NB4 (cell line): ENCODE measurements around the gene SENP8.

Experiments
- MYC ChIP-seq: IDR thresholded peaks from 2 replicates; pipeline ENCODE4 v1.6.1; 2011; ENCODE audit warnings: low read depth, low read length
- POLR2A ChIP-seq: IDR thresholded peaks from 2 replicates; pipeline ENCODE4 v1.6.1; 2011; ENCODE audit warnings: mild to moderate bottlenecking; ENCODE audit not compliant: insufficient read length; ENCODE audit errors: extremely low read depth
- TF ChIP-seq, protein P1 (sequence below): IDR thresholded peaks from one replicate; pipeline ENCODE4 v1.5.1; 2012; ENCODE audit warnings: low read depth, low read length
- TF ChIP-seq, protein P2 (sequence below): IDR thresholded peaks from 2 replicates; pipeline ENCODE4 v1.6.1; 2011; ENCODE audit warnings: low read depth, low read length

DNA sequence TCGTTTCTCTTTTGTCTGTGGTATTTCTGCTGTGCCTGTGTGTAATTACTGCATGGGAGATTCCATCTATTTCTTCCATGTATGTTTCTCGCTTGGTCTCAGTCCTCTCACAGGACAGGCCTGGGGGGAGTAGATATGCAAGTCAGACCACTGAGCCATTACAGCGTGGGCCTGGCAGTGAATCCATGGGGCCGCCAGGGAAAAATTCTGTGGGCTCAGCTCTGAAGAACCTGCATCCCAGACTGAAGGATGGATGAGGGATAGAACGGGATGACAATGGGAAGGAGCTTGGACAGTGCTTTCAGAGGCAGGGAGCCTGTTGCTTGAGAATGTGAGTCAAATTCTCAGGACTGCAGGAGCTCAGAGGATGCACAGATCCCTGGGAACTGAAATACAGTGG, 54.6 kb downstream of the SENP8 start:
- TF ChIP-seq, protein P1, sequence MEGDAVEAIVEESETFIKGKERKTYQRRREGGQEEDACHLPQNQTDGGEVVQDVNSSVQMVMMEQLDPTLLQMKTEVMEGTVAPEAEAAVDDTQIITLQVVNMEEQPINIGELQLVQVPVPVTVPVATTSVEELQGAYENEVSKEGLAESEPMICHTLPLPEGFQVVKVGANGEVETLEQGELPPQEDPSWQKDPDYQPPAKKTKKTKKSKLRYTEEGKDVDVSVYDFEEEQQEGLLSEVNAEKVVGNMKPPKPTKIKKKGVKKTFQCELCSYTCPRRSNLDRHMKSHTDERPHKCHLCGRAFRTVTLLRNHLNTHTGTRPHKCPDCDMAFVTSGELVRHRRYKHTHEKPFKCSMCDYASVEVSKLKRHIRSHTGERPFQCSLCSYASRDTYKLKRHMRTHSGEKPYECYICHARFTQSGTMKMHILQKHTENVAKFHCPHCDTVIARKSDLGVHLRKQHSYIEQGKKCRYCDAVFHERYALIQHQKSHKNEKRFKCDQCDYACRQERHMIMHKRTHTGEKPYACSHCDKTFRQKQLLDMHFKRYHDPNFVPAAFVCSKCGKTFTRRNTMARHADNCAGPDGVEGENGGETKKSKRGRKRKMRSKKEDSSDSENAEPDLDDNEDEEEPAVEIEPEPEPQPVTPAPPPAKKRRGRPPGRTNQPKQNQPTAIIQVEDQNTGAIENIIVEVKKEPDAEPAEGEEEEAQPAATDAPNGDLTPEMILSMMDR, result no peak
- TF ChIP-seq, protein P2, sequence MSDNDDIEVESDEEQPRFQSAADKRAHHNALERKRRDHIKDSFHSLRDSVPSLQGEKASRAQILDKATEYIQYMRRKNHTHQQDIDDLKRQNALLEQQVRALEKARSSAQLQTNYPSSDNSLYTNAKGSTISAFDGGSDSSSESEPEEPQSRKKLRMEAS, result no peak
- TF ChIP-seq POLR2A (no peak), MYC (no peak)
